ENCODE data around the gene ST8SIA2.

ST8SIA2 gene

DNA sequence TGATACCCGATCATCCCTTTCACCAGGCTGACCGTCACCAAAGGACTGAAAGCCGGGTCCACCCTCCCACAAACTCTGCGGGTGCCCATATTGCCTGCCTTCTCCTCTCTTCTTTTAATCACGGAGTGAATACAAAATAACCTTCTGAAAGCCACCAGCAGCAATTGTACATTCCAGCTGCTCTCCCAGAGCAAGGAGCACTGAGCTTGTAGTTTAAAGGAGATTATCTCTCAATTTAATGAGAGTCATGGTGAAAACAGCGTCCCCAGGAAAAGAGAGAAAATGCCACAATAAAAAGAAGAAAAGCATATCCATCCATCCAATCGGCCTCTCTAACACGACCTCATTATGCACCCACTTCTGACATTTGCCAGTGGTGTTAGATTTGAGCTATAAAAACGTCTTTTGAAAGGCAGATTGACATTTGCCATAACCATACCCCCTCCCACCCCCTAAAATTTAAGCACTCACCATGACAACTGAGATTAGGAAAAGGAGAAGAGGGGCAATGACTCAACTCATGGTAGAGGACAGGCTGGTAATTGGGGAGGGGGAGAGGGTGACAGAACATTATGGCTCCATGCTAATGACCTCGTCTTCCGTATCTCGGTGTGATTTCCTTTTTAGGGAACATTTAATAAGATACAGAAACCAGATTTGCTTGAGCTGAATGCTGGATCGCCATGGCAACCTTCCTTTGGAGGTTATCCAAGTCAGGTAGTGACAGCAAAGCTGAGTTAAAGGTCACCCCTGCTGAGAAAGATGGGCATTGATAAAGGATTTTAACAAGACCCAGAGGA lies 106.2 kb downstream of the ST8SIA2 start:
- no peak for DNase-seq

DNA sequence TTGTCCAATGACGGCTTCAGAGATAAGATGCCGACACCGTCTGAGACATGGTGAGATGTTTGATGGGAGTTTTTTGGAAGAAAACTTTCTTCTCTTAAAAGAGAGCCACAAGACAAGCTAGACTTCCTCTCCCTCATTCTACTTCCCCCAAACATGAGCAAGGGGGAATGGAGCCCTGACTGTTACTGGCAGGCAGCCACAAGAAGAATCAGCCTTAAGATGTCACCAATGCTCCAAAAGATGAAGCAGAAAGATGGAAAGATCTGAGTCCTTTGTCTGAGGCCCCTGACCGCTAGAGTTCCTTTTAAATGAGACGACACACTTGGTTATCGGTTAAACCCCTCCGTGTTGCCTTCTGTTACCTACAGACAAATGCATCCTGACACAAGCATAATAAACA lies 108.7 kb downstream of the ST8SIA2 start:
- DNase-seq: no peak

- DNase-seq: no peak
Observed at GRCh38 chr15:92502930-92503857, 109.5 kb downstream of the ST8SIA2 start.

GRCh38 chr15:92503889-92504288 lies 110.2 kb downstream of the ST8SIA2 start:
- DNase-seq: no peak

- no peak for DNase-seq
Observed at GRCh38 chr15:92505611-92506010, 111.9 kb downstream of the ST8SIA2 start.

DNA sequence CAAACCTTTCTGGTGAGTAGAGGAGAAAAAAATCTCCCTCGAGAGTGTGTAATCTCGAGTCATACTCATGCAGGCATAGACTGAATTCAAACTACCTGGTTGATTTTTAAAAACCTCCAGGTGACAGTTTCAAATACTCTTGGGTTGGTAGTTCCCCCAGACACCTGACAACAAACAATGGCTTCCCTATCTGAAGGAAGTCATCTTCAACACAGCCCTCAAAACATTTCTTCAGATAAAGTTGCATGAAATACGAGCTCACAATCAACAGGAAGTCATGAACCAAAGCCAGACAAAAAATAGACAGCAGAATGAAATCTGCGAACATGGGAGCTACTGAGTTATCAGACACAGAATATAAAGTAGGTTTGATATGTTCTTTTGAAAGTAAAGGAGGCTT lies 112.8 kb downstream of the ST8SIA2 start:
- no peak for DNase-seq

DNA sequence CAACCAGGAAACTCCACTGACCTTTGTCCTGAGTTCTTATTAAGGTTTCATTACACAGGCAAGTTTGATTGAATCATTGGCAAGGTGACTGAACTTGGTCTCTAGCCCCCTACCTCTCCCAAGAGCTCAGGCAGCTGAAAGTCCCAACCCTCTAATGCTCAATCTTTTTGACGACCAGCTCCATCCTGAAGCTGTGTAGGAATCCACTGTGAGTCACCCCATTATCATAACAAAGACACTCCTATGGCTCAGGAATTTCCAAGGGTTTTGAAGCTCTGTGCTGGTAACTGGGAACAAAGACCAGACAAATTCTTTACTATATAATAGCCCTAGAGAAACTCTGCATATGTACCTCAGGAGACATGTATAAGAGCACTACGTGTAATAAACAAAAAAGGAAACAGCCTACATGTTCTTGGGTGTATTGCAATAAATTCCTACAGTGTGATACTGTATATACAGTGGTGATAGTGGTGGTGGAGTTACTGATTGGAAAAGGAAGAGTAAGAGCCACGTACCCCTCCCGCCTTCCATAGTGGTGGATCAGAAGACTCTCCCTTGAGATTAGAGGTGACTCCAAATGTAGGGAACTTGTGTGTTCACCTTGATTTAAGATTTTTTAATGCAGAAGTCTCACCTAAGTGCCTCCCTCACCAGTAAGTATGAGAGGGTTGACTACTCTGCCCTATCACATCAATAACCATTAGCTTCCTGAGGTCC lies 116.6 kb downstream of the ST8SIA2 start:
- DNase-seq: no peak

All from stimulated activated CD4-positive, alpha-beta T cell treated with anti-CD3 and anti-CD28 coated beads, Interleukin-1b, Interleukin-23, amount 100 ng/mL, for 48 hours (primary cell).